Nephron progenitor cell (in vitro differentiated cells): ENCODE data around the gene CACFD1.

ENCODE experiments used
- DNase-seq: peaks from one replicate; pipeline ENCODE4 v3.0.0; 2021
- H3K27ac Mint-ChIP-seq: 2 replicates; pipeline ENCODE4 v1.8.0; 2021; ENCODE audit warnings: mild to moderate bottlenecking, moderate library complexity, mixed read lengths
- H3K27me3 Mint-ChIP-seq: 2 replicates; pipeline ENCODE4 v1.8.0; 2021; ENCODE audit warnings: mild to moderate bottlenecking, low read depth, mixed read lengths; ENCODE audit not compliant: poor library complexity
- H3K36me3 Mint-ChIP-seq: 2 replicates; pipeline ENCODE4 v1.8.0; 2021; ENCODE audit warnings: low read depth, mixed read lengths
- H3K4me1 Mint-ChIP-seq: 2 replicates; pipeline ENCODE4 v1.8.0; 2021; ENCODE audit warnings: mixed read lengths
- H3K4me3 Mint-ChIP-seq: 2 replicates; pipeline ENCODE4 v1.8.0; 2021; ENCODE audit warnings: mild to moderate bottlenecking, moderate library complexity, mixed read lengths
- H3K9me3 Mint-ChIP-seq: 2 replicates; pipeline ENCODE4 v1.8.0; 2021; ENCODE audit warnings: mild to moderate bottlenecking, moderate library complexity, mixed read lengths
- TF ChIP-seq, protein P1 (sequence below): fragments of 200-600 bp; sonication (generic); IDR thresholded peaks from 2 replicates; pipeline ENCODE4 v1.5.0; 2021; ENCODE audit warnings: antibody characterized with exemption

Gene CACFD1

DNA sequence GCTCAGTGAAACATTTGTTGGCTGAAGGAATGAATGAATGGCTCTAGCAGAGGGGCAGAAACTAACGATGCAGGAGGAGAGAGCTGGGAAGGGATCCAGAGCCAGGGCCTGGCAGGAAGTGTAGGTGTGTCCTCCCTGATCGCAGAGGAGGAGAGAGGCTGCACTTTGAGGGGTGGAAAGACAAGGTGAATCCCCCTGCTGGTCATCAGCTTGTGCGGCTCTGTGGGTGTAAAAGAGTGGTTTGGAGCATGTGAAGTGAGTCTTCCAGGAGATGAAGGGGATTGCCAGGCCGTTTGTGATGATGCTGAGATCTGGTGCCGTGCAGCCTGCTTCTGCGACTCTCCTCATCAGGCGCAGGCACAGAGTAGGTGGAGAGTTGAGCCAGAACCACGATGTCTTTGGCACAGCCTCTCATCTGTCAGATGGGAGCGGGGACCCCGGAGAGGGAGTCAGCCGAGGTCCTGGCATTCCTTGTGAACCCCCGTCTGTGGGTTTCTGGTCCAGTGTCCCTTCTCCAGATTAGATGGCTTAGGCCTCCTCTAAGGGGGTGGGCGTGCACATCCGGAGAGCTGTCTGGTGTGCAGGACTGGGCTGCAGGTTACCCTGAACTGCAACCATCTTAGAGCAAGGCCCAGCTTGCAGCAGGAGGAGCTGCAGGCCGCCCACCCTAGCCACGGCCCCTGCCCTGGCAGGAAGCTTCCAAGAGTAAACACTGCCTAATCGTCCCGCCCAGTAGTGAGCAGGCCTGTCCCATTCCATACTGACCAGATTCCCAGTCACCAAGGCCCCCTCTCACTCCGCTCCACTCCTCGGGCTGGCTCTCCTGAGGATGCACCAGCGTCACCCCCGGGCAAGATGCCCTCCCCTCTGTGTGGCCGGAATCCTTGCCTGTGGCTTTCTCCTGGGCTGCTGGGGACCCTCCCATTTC is 37.9 kb upstream of the CACFD1 start, which contains the start of gene ADAMTS13:
Gene ADAMTS13 (plus strand): TSS at position 753 of the 928 bp plus-strand sequence. CDS start 77 bp downstream, at position 830.
- TF ChIP-seq, protein P1, sequence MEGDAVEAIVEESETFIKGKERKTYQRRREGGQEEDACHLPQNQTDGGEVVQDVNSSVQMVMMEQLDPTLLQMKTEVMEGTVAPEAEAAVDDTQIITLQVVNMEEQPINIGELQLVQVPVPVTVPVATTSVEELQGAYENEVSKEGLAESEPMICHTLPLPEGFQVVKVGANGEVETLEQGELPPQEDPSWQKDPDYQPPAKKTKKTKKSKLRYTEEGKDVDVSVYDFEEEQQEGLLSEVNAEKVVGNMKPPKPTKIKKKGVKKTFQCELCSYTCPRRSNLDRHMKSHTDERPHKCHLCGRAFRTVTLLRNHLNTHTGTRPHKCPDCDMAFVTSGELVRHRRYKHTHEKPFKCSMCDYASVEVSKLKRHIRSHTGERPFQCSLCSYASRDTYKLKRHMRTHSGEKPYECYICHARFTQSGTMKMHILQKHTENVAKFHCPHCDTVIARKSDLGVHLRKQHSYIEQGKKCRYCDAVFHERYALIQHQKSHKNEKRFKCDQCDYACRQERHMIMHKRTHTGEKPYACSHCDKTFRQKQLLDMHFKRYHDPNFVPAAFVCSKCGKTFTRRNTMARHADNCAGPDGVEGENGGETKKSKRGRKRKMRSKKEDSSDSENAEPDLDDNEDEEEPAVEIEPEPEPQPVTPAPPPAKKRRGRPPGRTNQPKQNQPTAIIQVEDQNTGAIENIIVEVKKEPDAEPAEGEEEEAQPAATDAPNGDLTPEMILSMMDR: peak; percentile 10
- H3K9me3 Mint-ChIP-seq: peaks cover 19% of the 10 kb centered on the region
- no peak for DNase-seq
- peaks cover 48% of the 10 kb centered on the region for H3K4me1 Mint-ChIP-seq
- H3K27ac Mint-ChIP-seq: peak within 1 kb of the TSS; percentile 66
- H3K36me3 Mint-ChIP-seq: peaks cover 6% of the 10 kb centered on the region
- H3K27me3 Mint-ChIP-seq: peaks cover 5% of the 10 kb centered on the region
- H3K4me3 Mint-ChIP-seq: no peak within 1 kb of the TSS

DNA sequence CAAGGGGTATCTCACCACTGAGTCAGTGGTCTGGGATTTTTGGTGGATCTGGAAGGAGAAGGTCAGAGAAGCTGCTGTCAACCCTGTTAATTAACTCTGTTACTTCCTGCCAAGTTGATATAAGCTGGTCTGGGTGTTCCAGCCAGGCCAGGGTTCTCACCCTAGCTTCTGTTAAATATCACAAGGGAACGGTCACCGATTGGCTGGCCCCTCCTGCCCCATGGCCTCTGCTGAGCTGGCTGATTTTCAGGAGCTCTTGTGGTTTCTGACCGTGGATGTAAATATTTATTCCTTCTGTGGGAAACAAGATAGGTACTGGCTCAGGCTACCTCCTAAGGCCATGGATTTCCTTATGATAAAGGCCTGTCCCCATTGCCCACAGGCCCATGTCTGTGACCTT is 36.6 kb upstream of the CACFD1 start:
- H3K4me3 Mint-ChIP-seq: no peak overlapping the region
- H3K27ac Mint-ChIP-seq: peak overlapping the region; percentile 66
- peaks cover 18% of the 10 kb centered on the region for H3K36me3 Mint-ChIP-seq
- no peak for DNase-seq
- peaks cover 41% of the 10 kb centered on the region for H3K4me1 Mint-ChIP-seq
- H3K9me3 Mint-ChIP-seq: peaks cover 29% of the 10 kb centered on the region
- H3K27me3 Mint-ChIP-seq: peaks cover 18% of the 10 kb centered on the region
- TF ChIP-seq, protein P1: no peak

DNA sequence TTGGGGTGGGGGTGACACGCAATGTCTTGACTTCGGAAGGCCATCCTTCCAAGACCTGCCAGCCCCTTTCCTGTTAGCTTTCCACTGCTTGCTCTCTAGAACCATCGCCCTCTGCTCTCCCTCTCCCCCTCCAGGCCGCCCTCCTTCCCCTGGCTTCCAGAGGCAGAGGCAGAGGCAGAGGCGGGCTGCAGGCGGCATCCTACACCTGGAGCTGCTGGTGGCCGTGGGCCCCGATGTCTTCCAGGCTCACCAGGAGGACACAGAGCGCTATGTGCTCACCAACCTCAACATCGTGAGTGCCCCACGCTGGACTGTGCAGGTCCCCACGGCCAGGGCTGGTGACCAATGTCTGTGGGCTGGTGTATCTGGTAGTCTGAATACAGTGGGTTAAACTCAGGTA is 35.6 kb upstream of the CACFD1 start:
- Mint-ChIP-seq H3K4me1 (peaks cover 31% of the 10 kb centered on the region), H3K27ac (no peak overlapping the region), H3K27me3 (peaks cover 25% of the 10 kb centered on the region), H3K9me3 (peaks cover 20% of the 10 kb centered on the region), H3K36me3 (peaks cover 18% of the 10 kb centered on the region), H3K4me3 (no peak overlapping the region)
- TF ChIP-seq, protein P1: no peak
- no peak for DNase-seq

DNA sequence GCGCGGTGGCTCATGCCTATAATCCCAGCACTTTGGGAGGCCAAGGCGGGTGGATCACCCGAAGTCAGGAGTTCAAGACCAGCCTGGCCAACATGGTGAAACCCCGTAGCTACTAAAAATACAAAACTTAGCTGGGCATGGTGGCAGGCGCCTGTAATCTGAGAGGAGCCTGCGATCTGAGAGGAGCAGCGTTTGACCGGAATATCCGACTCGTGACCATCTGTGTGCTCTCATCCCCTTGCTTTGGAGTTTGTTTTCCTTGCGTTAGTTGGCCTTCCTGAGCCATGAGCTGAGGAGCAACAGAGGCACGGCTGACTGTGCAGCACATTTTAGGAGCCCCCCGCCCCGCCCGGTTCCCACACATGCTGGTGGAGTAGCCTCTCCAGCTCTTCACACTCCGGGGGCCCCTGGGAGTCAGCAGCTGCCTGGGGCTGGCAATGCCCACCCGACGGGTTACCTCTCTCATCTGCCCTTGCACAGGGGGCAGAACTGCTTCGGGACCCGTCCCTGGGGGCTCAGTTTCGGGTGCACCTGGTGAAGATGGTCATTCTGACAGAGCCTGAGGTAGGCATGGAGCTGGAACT is 34.6 kb upstream of the CACFD1 start:
- Mint-ChIP-seq H3K9me3 (peaks cover 17% of the 10 kb centered on the region), H3K4me1 (peaks cover 27% of the 10 kb centered on the region), H3K27me3 (peaks cover 33% of the 10 kb centered on the region), H3K27ac (no peak overlapping the region), H3K4me3 (no peak overlapping the region), H3K36me3 (peaks cover 18% of the 10 kb centered on the region)
- TF ChIP-seq, protein P1: no peak
- DNase-seq: no peak

DNA sequence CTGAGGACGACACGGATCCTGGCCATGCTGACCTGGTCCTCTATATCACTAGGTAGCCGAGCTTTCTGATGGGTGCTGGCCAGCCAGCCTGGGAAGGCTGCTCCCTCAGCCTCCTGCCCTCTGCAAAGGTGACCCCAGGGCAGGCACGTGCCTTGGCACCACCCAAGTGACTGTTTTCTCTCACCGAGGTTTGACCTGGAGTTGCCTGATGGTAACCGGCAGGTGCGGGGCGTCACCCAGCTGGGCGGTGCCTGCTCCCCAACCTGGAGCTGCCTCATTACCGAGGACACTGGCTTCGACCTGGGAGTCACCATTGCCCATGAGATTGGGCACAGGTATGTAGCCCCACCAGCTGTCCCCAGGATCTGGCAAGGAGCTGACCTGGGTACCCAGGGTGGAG is 33.8 kb upstream of the CACFD1 start:
- TF ChIP-seq, protein P1: no peak
- Mint-ChIP-seq H3K36me3 (peaks cover 18% of the 10 kb centered on the region), H3K27ac (no peak overlapping the region), H3K9me3 (peaks cover 17% of the 10 kb centered on the region), H3K27me3 (peaks cover 41% of the 10 kb centered on the region), H3K4me1 (peaks cover 23% of the 10 kb centered on the region), H3K4me3 (no peak overlapping the region)
- no peak for DNase-seq
